ENCODE data around the gene SPG11.

The SPG11 gene

GRCh38 chr15:44516436-44516835, 147.0 kb downstream of the SPG11 start:
- no peak for FAIRE-seq
